H9 (cell line): Measurements from ENCODE around the gene CTRB2. TPM values are rescaled to one million over a fixed set of nuclear protein-coding genes. Genes with fewer than 3 reads are reported as not detected.

ENCODE experiments used
- DNase-seq: peaks from one replicate; pipeline ENCODE4 v3.0.0-alpha.2; 2017
- H2AFZ ChIP-seq: one replicate; pipeline ENCODE4 v1.6.1; 2013; ENCODE audit warnings: mild to moderate bottlenecking, low read length, control low read depth, moderate library complexity
- H2AK5ac ChIP-seq: 2 replicates; pipeline ENCODE4 v1.6.1; 2013; ENCODE audit warnings: low read length, control low read depth, mixed read lengths; ENCODE audit not compliant: insufficient read length
- H2BK120ac ChIP-seq: one replicate; pipeline ENCODE4 v1.6.1; 2013; ENCODE audit warnings: low read depth, mild to moderate bottlenecking, low read length, control low read depth, inconsistent platforms; ENCODE audit not compliant: poor library complexity, severe bottlenecking
- H2BK12ac ChIP-seq: 2 replicates; pipeline ENCODE4 v1.6.1; 2013; ENCODE audit warnings: low read length, control low read depth, mixed read lengths, low read depth; ENCODE audit not compliant: insufficient read length
- H2BK15ac ChIP-seq: 2 replicates; pipeline ENCODE4 v1.6.1; 2013; ENCODE audit warnings: low read depth, low read length, control low read depth
- H2BK20ac ChIP-seq: one replicate; pipeline ENCODE4 v1.6.1; 2013; ENCODE audit warnings: low read depth, mild to moderate bottlenecking, low read length, control low read depth, inconsistent platforms; ENCODE audit not compliant: poor library complexity, severe bottlenecking
- H2BK5ac ChIP-seq: 2 replicates; pipeline ENCODE4 v1.6.1; 2013; ENCODE audit warnings: low read length, control low read depth, mixed read lengths; ENCODE audit not compliant: insufficient read length
- H3K14ac ChIP-seq: 2 replicates; pipeline ENCODE4 v1.6.1; 2013; ENCODE audit warnings: low read length, control low read depth; ENCODE audit not compliant: insufficient read depth
- H3K18ac ChIP-seq: 2 replicates; pipeline ENCODE4 v1.6.1; 2013; ENCODE audit warnings: low read depth, mild to moderate bottlenecking, mixed read lengths, low read length, control low read depth; ENCODE audit not compliant: insufficient read length
- H3K23ac ChIP-seq: 2 replicates; pipeline ENCODE4 v1.6.1; 2013; ENCODE audit warnings: low read length, control low read depth, mixed read lengths, low read depth; ENCODE audit not compliant: insufficient read length
- H3K23me2 ChIP-seq: 2 replicates; pipeline ENCODE4 v1.6.1; 2013; ENCODE audit warnings: low read depth, mild to moderate bottlenecking, mixed read lengths, low read length, control low read depth; ENCODE audit not compliant: insufficient read length, poor library complexity, severe bottlenecking
- H3K27ac ChIP-seq: 2 replicates; pipeline ENCODE4 v1.5.1; 2013; ENCODE audit warnings: low read length, control low read depth, mixed read lengths, low read depth; ENCODE audit not compliant: insufficient read length
- H3K27me3 ChIP-seq: 2 replicates; pipeline ENCODE4 v1.6.1; 2013; ENCODE audit warnings: low read length, control low read depth, inconsistent platforms; ENCODE audit not compliant: insufficient read depth
- H3K4ac ChIP-seq: 2 replicates; pipeline ENCODE4 v1.6.1; 2013; ENCODE audit warnings: low read depth, mild to moderate bottlenecking, control low read depth, inconsistent platforms, low read length, moderate library complexity
- H3K4me1 ChIP-seq: 2 replicates; pipeline ENCODE4 v1.6.1; 2013; ENCODE audit warnings: low read length, control low read depth, inconsistent platforms; ENCODE audit not compliant: insufficient read depth
- H3K4me2 ChIP-seq: 2 replicates; pipeline ENCODE4 v1.6.1; 2013; ENCODE audit warnings: low read length, control low read depth, mixed read lengths; ENCODE audit not compliant: insufficient read length, insufficient read depth
- H3K56ac ChIP-seq: 2 replicates; pipeline ENCODE4 v1.6.1; 2013; ENCODE audit warnings: low read depth, mild to moderate bottlenecking, mixed read lengths, low read length, control low read depth; ENCODE audit not compliant: insufficient read length
- H3K79me1 ChIP-seq: 2 replicates; pipeline ENCODE4 v1.6.1; 2013; ENCODE audit warnings: low read depth, mild to moderate bottlenecking, moderate library complexity, low read length, control low read depth, inconsistent platforms; ENCODE audit not compliant: insufficient read depth, poor library complexity, severe bottlenecking
- H3K79me2 ChIP-seq: 2 replicates; pipeline ENCODE4 v1.6.1; 2013; ENCODE audit warnings: low read length, control low read depth, inconsistent platforms; ENCODE audit not compliant: insufficient read depth
- H3K9ac ChIP-seq: 2 replicates; pipeline ENCODE4 v1.6.1; 2013; ENCODE audit warnings: low read length, control low read depth, mixed read lengths; ENCODE audit not compliant: insufficient read length; ENCODE audit errors: extremely low read depth
- H3K9me3 ChIP-seq: one replicate; pipeline ENCODE4 v1.6.1; 2013; ENCODE audit warnings: low read depth, low read length, inconsistent platforms; ENCODE audit not compliant: control insufficient read depth
- H3T11ph ChIP-seq: one replicate; pipeline ENCODE4 v1.6.1; 2013; ENCODE audit warnings: mild to moderate bottlenecking, low read length, control low read depth, inconsistent platforms
- H4K20me1 ChIP-seq: one replicate; pipeline ENCODE4 v1.6.1; 2013; ENCODE audit not compliant: control insufficient read depth, insufficient read length, insufficient read depth
- H4K5ac ChIP-seq: 2 replicates; pipeline ENCODE4 v1.6.1; 2013; ENCODE audit warnings: low read depth, mild to moderate bottlenecking, mixed read lengths, low read length, control low read depth; ENCODE audit not compliant: insufficient read length
- H4K8ac ChIP-seq: replicated peaks from 2 replicates; pipeline ENCODE4 v1.6.1; 2013; ENCODE audit warnings: low read length, control low read depth, mixed read lengths, low read depth; ENCODE audit not compliant: insufficient read length
- H4K91ac ChIP-seq: 2 replicates; pipeline ENCODE4 v1.6.1; 2013; ENCODE audit warnings: low read depth, mild to moderate bottlenecking, moderate library complexity, mixed read lengths, low read length, control low read depth; ENCODE audit not compliant: insufficient read length
- H3K27ac Mint-ChIP-seq, 3 experiments: 2 replicates in 2 of 3; 3 replicates in 1 of 3; pipeline ENCODE4 v1.8.0; 2020 to 2021; ENCODE audit warnings: mixed read lengths in 3 of 3, mild to moderate bottlenecking in 1 of 3, moderate library complexity in 1 of 3
- H3K27me3 Mint-ChIP-seq: 2 replicates; pipeline ENCODE4 v1.8.0; 2021; ENCODE audit warnings: low read depth, mild to moderate bottlenecking, moderate library complexity, mixed read lengths
- H3K36me3 Mint-ChIP-seq, 3 experiments: 2 replicates in 2 of 3; 3 replicates in 1 of 3; pipeline ENCODE4 v1.8.0; 2020 to 2021; ENCODE audit warnings: low read depth in 3 of 3, mixed read lengths in 3 of 3; ENCODE audit not compliant: insufficient read depth in 1 of 3
- H3K4me1 Mint-ChIP-seq, 2 experiments: 2 replicates each; pipeline ENCODE4 v1.8.0; 2020; ENCODE audit warnings: mixed read lengths in 2 of 2
- H3K4me3 Mint-ChIP-seq, 2 experiments: 2 replicates in 1 of 2; 3 replicates in 1 of 2; pipeline ENCODE4 v1.8.0; 2020 to 2021; ENCODE audit warnings: mild to moderate bottlenecking in 2 of 2, mixed read lengths in 2 of 2, moderate library complexity in 1 of 2
- H3K9me3 Mint-ChIP-seq, 2 experiments: 2 replicates in 1 of 2; 3 replicates in 1 of 2; pipeline ENCODE4 v1.8.0; 2020; ENCODE audit warnings: mild to moderate bottlenecking in 2 of 2, mixed read lengths in 2 of 2, moderate library complexity in 1 of 2
- WGBS: extraction: QIAGEN DNeasy Blood & Tissue Kit; methylation state at CpG from one replicate; pipeline ENCODE4 v1.1.7; 2013; ENCODE audit warnings: missing lambda C conversion rate, low lambda C conversion rate, mixed read lengths; ENCODE audit not compliant: insufficient read length; ENCODE audit errors: extremely low coverage; 5-methylcytosine and 5-hydroxymethylcytosine counted together
- total RNA-seq: library from RNA; stranded (reverse); gene quantifications from 2 replicates; pipeline ENCODE4 v1.2.1, GENCODE V29; 2021
- TF ChIP-seq, protein P1 (sequence below): fragments of 200-600 bp; sonication (generic); conservative IDR thresholded peaks from 3 replicates; pipeline ENCODE4 v1.8.0; 2021; ENCODE audit warnings: antibody characterized with exemption, mild to moderate bottlenecking

CTRB2 gene
- total RNA-seq, 1 experiment from 2014 or later = not detected

DNA sequence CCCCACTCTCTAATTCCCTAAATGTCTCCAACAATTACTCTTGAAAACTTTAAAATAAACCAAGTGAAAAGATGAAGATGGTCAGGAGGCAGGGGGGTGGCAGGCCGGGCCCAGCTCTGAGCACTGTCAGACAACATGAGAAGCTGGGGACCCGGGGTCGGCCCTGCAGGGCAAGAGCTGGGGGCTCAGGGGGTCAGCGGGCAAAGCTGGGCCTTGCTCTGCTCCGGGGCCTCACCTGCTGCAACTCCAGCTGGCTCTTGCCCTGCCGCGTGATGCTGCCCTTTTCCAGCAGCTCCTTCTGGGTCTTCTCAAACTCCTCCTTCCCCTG lies 26.6 kb upstream of the CTRB2 start:
- no peak for DNase-seq
- H2BK12ac ChIP-seq = no peak overlapping the region
- WGBS = no CpG with 5 or more reads among the region's 7 CpGs
- H2AK5ac ChIP-seq = no peak overlapping the region
- no peak overlapping the region for H3K4me2 ChIP-seq
- no peak overlapping the region for H4K91ac ChIP-seq
- TF ChIP-seq, protein P1, sequence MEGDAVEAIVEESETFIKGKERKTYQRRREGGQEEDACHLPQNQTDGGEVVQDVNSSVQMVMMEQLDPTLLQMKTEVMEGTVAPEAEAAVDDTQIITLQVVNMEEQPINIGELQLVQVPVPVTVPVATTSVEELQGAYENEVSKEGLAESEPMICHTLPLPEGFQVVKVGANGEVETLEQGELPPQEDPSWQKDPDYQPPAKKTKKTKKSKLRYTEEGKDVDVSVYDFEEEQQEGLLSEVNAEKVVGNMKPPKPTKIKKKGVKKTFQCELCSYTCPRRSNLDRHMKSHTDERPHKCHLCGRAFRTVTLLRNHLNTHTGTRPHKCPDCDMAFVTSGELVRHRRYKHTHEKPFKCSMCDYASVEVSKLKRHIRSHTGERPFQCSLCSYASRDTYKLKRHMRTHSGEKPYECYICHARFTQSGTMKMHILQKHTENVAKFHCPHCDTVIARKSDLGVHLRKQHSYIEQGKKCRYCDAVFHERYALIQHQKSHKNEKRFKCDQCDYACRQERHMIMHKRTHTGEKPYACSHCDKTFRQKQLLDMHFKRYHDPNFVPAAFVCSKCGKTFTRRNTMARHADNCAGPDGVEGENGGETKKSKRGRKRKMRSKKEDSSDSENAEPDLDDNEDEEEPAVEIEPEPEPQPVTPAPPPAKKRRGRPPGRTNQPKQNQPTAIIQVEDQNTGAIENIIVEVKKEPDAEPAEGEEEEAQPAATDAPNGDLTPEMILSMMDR = no peak
- H2AFZ ChIP-seq = no peak overlapping the region
- H3T11ph ChIP-seq = no peak overlapping the region
- H3K14ac ChIP-seq = no peak overlapping the region
- H3K27ac ChIP-seq = no peak overlapping the region
- no peak overlapping the region for H2BK120ac ChIP-seq
- no peak overlapping the region for H3K56ac ChIP-seq
- Mint-ChIP-seq H3K36me3 (peaks cover 28 to 66% (median 58%) of the 10 kb centered on the region in 3 experiments; a peak in 6 of 7 replicates), H3K27me3 (no peaks in the 10 kb centered on the region), H3K4me1 (peaks cover 0 to 5% of the 10 kb centered on the region in 2 experiments; a peak in 3 of 4 replicates), H3K4me3 (no peak overlapping the region), H3K9me3 (no peaks in the 10 kb centered on the region; a peak in 1 of 5 replicates), H3K27ac (peak overlapping the region in 1 of 3 experiments; percentile 78; a peak in 1 of 7 replicates)
- no peaks in the 10 kb centered on the region for H3K27me3 ChIP-seq
- H3K79me1 ChIP-seq = no peaks in the 10 kb centered on the region
- no peak overlapping the region for H2BK20ac ChIP-seq
- no peak overlapping the region for H4K5ac ChIP-seq
- no peak overlapping the region for H4K8ac ChIP-seq
- no peak overlapping the region for H2BK5ac ChIP-seq
- H3K4me1 ChIP-seq = no peaks in the 10 kb centered on the region
- H3K23ac ChIP-seq = no peak overlapping the region
- H3K9ac ChIP-seq = no peak overlapping the region
- peaks cover 1% of the 10 kb centered on the region; the same call in 1 of the 2 replicates for H3K79me2 ChIP-seq
- no peaks in the 10 kb centered on the region for H3K23me2 ChIP-seq
- no peaks in the 10 kb centered on the region for H4K20me1 ChIP-seq
- no peak overlapping the region for H3K18ac ChIP-seq
- no peak overlapping the region for H3K4ac ChIP-seq
- H3K9me3 ChIP-seq = no peaks in the 10 kb centered on the region
- H2BK15ac ChIP-seq = no peak overlapping the region
